Heart right ventricle (tissue), 16 donors: ENCODE results near the gene NEK6. TPM values are rescaled to one million over a fixed set of nuclear protein-coding genes. Genes with fewer than 3 reads are reported as not detected.

ENCODE experiments used
- ATAC-seq, 8 donors: fragments of 200-7000 bp; cut with Tn5 transposase; one replicate each; pipeline ENCODE4 v1.9.1; 2020; ENCODE audit warnings: mild to moderate bottlenecking in 8 of 8, moderate library complexity in 8 of 8, moderate number of reproducible peaks in 1 of 8
- DNase-seq, 2 donors: peaks; one replicate each; pipeline ENCODE4 v3.0.0-alpha.2; 2020
- H3K27ac ChIP-seq, 10 donors: fragments of 200-600 bp; sonication (generic) in 2 of 10; one replicate each; pipeline versions ENCODE4 v1.5.0 to v1.8.0; 2020 to 2022; ENCODE audit warnings: mild to moderate bottlenecking in 3 of 10
- H3K27me3 ChIP-seq, 7 donors: fragments of 200-600 bp; one replicate each; pipeline ENCODE4 v1.8.0; 2021 to 2022; ENCODE audit warnings: mild to moderate bottlenecking in 2 of 7
- H3K36me3 ChIP-seq, 9 donors: fragments of 200-600 bp; sonication (generic) in 1 of 9; one replicate each; pipeline versions ENCODE4 v1.5.0 to v1.8.0; 2020 to 2022; ENCODE audit warnings: mild to moderate bottlenecking in 2 of 9
- H3K4me1 ChIP-seq, 9 donors: fragments of 200-600 bp; sonication (generic) in 1 of 9; one replicate each; pipeline versions ENCODE4 v1.5.0 to v1.8.0; 2020 to 2022; ENCODE audit warnings: mild to moderate bottlenecking in 4 of 9
- H3K4me3 ChIP-seq, 10 donors: fragments of 200-600 bp; sonication (generic) in 2 of 10; one replicate each; pipeline versions ENCODE4 v1.5.0 to v1.8.0; 2020 to 2022; ENCODE audit warnings: mild to moderate bottlenecking in 7 of 10, moderate library complexity in 2 of 10
- H3K9me3 ChIP-seq, 11 donors: fragments of 200-600 bp in 10 of 11; sonication (generic) in 2 of 11; one replicate each; pipeline versions ENCODE4 v1.5.0 to v1.8.0; 2013 to 2022; ENCODE audit warnings: mild to moderate bottlenecking in 2 of 11, control low read depth in 1 of 11, moderate library complexity in 1 of 11
- WGBS, 2 donors: extraction: QIAGEN DNeasy Blood & Tissue Kit; methylation state at CpG; one replicate each; pipeline ENCODE4 v1.1.7; 2013; ENCODE audit warnings: inconsistent platforms in 1 of 2; 5-methylcytosine and 5-hydroxymethylcytosine counted together
- intact Hi-C, 10 donors: fragments of 100-400 bp; cut with DNase I; formaldehyde crosslinking; loops; one replicate each; pipeline versions ENCODE4 v1.11.1 to v1.14.2; 2022
- long read RNA-seq, 3 donors: library from polyadenylated mRNA; unstranded; transcript quantifications; one replicate each; pipeline ENCODE4 v2.0.0, GENCODE V29; 2020 to 2021
- polyA plus RNA-seq, 2 donors: library from polyadenylated mRNA; stranded (reverse); fragments of 200-250 nt; gene quantifications; one replicate each; pipeline ENCODE4 v1.2.3, GENCODE V29; 2013
- total RNA-seq, 10 donors: library from RNA; stranded (reverse); fragmentation: NEBNext Ultra II Directional in 3 of 10; extraction: Animal tissue kit (Norgen Biotek cat#: 25700) in 3 of 10; gene quantifications; one replicate each; pipeline versions ENCODE4 v1.2.1 to v1.2.4, GENCODE V29; 2021 to 2023
- TF ChIP-seq, protein P1 (sequence below), 9 donors: fragments of 200-600 bp; sonication (generic) in 2 of 9; IDR thresholded peaks; one replicate each; pipeline versions ENCODE4 v1.5.0 to v1.8.0; 2021 to 2022; ENCODE audit warnings: antibody characterized with exemption in 9 of 9, mild to moderate bottlenecking in 5 of 9, moderate library complexity in 1 of 9
- donor health status: Arrhythmogenic right ventricular cardiomyopathy.
- donor health status: ischemic (EF 13 %, LVEDD 7.1; RV severe dilation, severe dysfunction).
- donor health status: healthy with polysubstance abuse.
- donor health status: DM: no; HTN: yes; CAD: no.
- donor health status: DM: no; HTN: no; CAD: no.
- donor health status: ischemic (EF 25% LVEDD 6.9; RV normal size, moderate dysfunction).
- donor health status: ischemic (EF 25% LVEDD 5.7; RV mildly dilated, moderate dysfunction).
- donor health status: healthy.
- donor health status: DM: yes; HTN: yes; CAD: no.
- donor health status: Ischemic cardiomyopathy.
- donor health status: ischemic (EF 35%, LVEDD 5.7; RV mildly dilated, moderate dysfunction).
- donor health status: nonischemic (EF 11% LVEDD 7.7; RV severe dilation, severe dysfunction).
- donor health status: DM: yes; HTN: yes; CAD: no.
- donor health status: PGD.
- donor health status: ischemic (EF 29% LVEDD 5.4; RV normal size, mild dysfunction).
- donor health status: nonischemic (EF 23%, LVEDD 6.1; RV moderate dilation, normal function).

Gene NEK6
- total RNA-seq (10 to 100 TPM in 4 of 10 donors, 1 to 10 TPM in 6; 4.6 to 22.4 (median 7.9) TPM), polyA plus RNA-seq (1 to 10 TPM; 1.9 to 2.1 TPM)
- long read RNA-seq, donor 1, partial matches to known transcripts = 0 of 5 reads
- long read RNA-seq, donor 1, other reads (novel, unspliced or antisense) = 2 of 5 reads
- long read RNA-seq, donor 2, transcript NEK6-201 (10 exons, 3,447 nt) = major isoform, 5 of 7 reads
- long read RNA-seq, donor 2, partial matches to known transcripts = 0 of 7 reads
- long read RNA-seq, donor 2, other reads (novel, unspliced or antisense) = 2 of 7 reads
- long read RNA-seq, donor 3, transcript NEK6-201 (10 exons, 3,447 nt) = major isoform, 27 of 39 reads
- long read RNA-seq, donor 3, partial matches to known transcripts = 2 of 39 reads
- long read RNA-seq, donor 3, other reads (novel, unspliced or antisense) = 8 of 39 reads

DNA sequence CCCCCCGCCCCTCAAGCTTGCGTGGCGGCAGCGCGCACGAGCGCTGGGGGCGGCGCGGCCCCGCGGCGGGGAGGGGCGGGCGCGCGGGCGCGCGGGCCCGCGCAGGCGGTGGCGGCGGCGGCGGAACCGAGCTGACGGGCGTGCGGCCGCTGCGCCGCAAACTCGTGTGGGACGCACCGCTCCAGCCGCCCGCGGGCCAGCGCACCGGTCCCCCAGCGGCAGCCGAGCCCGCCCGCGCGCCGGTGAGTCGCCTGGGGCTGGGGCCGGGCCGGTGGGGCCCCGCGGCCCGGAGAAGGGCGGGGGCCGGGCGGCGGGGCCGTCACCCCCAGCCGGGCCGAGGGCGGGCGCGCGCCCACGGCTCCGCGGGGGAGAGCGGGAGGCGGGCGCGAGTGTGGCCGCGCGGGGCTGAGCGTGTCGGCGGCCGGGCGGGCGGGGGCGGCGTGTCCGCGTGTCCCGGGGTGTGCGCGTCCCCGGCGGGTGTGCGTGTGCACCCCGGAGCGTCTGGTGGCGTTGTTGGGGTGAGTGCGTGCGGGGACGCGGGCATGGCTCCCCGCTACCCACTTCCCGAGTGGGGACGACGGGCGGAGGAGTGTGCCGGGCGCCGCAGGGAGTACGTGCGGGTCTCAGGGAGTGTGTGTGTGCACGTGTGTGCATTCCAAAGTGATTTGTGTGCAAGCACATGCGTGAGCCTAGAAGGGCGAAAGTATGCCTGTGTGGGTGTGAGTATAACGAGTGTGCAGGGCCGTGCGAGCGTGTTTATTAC, at the start of gene NEK6:
Gene NEK6 (plus strand): TSS at position 106 of the 763 bp plus-strand sequence. CDS start 44,016 bp downstream, outside the sequence.
- DNase-seq (peak in 1 of 2 donors; percentile 49), ATAC-seq (peak; percentile 34 to 58 (median 52))
- Histone ChIP-seq H3K27me3 (no peaks in the 10 kb centered on the region), H3K9me3 (no peaks in the 10 kb centered on the region), H3K4me3 (peak within 1 kb of the TSS; percentile 59 to 89 (median 76)), H3K27ac (peak within 1 kb of the TSS; percentile 32 to 93 (median 79)), H3K4me1 (peaks cover 5 to 53% (median 27%) of the 10 kb centered on the region in 9 donors), H3K36me3 (peaks cover 0 to 2% (median 0%) of the 10 kb centered on the region in 9 donors)
- TF ChIP-seq, protein P1, sequence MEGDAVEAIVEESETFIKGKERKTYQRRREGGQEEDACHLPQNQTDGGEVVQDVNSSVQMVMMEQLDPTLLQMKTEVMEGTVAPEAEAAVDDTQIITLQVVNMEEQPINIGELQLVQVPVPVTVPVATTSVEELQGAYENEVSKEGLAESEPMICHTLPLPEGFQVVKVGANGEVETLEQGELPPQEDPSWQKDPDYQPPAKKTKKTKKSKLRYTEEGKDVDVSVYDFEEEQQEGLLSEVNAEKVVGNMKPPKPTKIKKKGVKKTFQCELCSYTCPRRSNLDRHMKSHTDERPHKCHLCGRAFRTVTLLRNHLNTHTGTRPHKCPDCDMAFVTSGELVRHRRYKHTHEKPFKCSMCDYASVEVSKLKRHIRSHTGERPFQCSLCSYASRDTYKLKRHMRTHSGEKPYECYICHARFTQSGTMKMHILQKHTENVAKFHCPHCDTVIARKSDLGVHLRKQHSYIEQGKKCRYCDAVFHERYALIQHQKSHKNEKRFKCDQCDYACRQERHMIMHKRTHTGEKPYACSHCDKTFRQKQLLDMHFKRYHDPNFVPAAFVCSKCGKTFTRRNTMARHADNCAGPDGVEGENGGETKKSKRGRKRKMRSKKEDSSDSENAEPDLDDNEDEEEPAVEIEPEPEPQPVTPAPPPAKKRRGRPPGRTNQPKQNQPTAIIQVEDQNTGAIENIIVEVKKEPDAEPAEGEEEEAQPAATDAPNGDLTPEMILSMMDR (IDR thresholded peaks at IDR 0.05) = no peak
- intact Hi-C loops = no loop called here
- 2% methylated on average over 78 to 106 of the region's 116 CpGs for WGBS, 2 donors

DNA sequence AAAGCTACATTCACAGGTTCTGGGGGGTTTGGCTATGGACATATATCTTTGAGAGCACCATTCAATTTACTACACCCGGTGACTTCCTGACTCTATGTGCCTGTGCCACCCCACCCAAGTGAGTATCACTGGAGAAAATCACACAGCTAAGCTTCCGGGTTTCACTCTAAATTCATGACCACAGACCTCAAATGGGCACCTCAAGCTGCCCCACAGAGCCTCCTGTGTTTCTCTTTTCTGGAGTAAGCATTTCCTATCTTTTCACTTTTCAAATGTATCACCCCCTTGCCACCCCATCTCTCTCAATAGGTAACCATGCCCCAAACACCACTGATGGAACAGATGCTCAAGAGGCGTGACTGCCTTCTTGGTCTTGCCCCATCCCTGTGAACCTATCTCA, 49.2 kb upstream of the NEK6 start:
- H3K36me3 ChIP-seq = no peaks in the 10 kb centered on the region
- intact Hi-C loops = no loop called here
- no peak overlapping the region for H3K27ac ChIP-seq
- 84 to 94% methylated on average over 3 of the region's 3 CpGs for WGBS, 2 donors
- peaks cover 0 to 8% (median 0%) of the 10 kb centered on the region in 11 donors for H3K9me3 ChIP-seq
- H3K4me3 ChIP-seq = no peak overlapping the region
- H3K4me1 ChIP-seq = peaks cover 0 to 37% (median 2%) of the 10 kb centered on the region in 9 donors
- TF ChIP-seq, protein P1 (IDR thresholded peaks at IDR 0.05) = no peak
- ATAC-seq (no peak), DNase-seq (no peak)
- H3K27me3 ChIP-seq = no peaks in the 10 kb centered on the region

DNA sequence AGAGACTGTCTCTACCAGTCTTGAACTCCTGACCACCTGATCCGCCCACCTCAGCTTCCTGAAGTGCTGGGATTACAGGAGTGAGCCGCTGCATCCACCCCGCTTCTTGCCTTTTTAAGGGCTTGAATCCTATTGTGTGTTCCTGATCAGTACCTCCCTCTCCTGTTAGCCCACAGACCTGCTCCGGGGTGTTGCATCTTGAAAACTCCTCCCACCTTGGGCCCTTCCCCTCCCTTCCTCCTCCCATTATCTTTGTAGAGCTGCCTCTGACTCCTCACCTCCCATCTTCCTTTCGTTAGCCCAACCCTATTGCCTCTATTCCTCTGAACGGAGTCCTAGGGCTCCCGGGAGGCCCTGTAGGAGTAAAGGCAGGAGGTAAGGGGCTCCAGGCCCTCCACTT, 48.5 kb upstream of the NEK6 start:
- no peak overlapping the region for H3K27ac ChIP-seq
- ATAC-seq (no peak), DNase-seq (no peak)
- TF ChIP-seq, protein P1 (IDR thresholded peaks at IDR 0.05) = no peak
- H3K27me3 ChIP-seq = no peaks in the 10 kb centered on the region
- peaks cover 0 to 37% (median 9%) of the 10 kb centered on the region in 9 donors for H3K4me1 ChIP-seq
- 80 to 86% methylated on average over 7 of the region's 7 CpGs for WGBS, 2 donors
- no peaks in the 10 kb centered on the region for H3K36me3 ChIP-seq
- intact Hi-C loops = no loop called here
- H3K9me3 ChIP-seq = peaks cover 0 to 8% (median 0%) of the 10 kb centered on the region in 11 donors
- no peak overlapping the region for H3K4me3 ChIP-seq

DNA sequence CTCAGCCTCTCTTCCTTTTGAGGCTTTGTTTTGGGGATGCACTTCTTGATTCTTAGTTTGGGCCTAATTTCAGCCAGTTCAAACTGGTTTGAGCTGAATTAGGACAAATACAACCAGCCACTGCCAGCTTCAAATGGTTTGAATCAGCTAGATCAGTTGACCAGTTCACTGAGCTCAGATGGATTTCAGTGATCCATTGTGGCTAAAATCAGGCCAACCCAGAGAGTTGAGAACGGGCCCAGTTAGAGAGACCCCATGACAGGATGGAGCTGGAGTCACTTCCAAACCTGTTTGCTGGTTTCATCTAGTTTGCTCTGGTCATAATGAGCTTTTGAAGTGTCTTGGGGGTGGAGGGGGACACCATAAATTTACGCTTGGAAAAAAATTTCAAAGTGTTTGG, 48.0 kb upstream of the NEK6 start:
- H3K4me3 ChIP-seq = no peak overlapping the region
- H3K27me3 ChIP-seq = no peaks in the 10 kb centered on the region
- no peak for ATAC-seq
- intact Hi-C loops = no loop called here
- TF ChIP-seq, protein P1 (IDR thresholded peaks at IDR 0.05) = no peak
- peaks cover 0 to 42% (median 14%) of the 10 kb centered on the region in 9 donors for H3K4me1 ChIP-seq
- H3K9me3 ChIP-seq = peaks cover 0 to 8% (median 0%) of the 10 kb centered on the region in 11 donors
- DNase-seq = no peak
- WGBS, 2 donors = 94 to 98% methylated on average over 2 of the region's 2 CpGs
- H3K36me3 ChIP-seq = no peaks in the 10 kb centered on the region
- H3K27ac ChIP-seq = no peak overlapping the region
